GOT3 (cell line): Measurements from ENCODE around the gene PCDH9.
A peak's percentile ranks its signal among the peaks of the same experiment; 100 is the strongest.

ENCODE experiments used
- DNase-seq: peaks from one replicate; lab custom pipeline; 2025; ENCODE audit warnings: mixed read lengths; lab: John Stamatoyannopoulos, UW

PCDH9 gene

DNA sequence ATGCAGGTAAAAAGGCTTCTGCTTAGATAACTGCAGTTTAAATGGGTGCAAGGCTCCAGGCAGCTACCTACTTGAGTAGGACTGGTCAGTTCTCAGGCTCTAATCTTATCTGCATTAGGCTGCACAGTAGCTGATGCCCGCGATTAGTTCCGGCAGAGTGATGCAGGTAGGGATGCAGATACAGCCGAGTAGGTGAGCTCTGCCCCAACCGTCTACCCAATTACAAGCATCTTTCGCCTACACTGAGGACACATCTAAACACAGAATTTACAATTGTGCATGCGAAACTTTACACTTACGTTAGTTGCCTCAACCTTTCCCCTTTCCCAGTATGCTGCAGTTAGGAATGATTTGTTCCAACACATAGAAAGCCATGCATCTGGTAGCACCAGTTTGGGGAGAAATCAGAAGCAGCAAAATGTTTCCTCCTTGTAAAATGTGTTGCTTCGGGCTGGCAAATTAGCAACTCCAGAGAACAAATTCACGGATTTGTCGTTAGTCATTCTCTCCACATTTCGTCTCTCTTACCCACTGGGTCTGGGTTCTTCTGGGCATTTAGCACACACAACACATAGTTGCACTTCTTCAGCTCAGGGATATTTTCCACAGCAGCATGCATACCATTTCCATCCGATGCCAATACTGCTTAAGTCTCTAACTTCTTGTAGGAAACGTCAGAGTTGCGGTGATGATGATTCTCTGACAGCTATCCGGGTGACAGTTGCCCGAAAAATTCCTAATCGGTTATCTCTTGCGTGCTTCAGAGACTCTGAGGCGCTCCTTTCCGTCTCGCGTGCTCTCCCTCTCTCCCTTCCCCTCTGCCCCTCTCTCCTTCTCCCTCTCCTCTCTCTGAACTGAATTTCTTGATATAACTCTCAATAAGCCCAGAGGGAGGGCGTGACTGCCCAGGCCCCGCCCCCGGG is at the start of gene PCDH9:
PCDH9 (minus strand) TSS at position 856 of the 923 bp plus-strand sequence. CDS start 1,896 bp downstream, outside the sequence.
- DNase-seq, result no peak

GRCh38 chr13:67278235-67278634 is 48.1 kb upstream of the PCDH9 start:
- no peak for DNase-seq

DNA sequence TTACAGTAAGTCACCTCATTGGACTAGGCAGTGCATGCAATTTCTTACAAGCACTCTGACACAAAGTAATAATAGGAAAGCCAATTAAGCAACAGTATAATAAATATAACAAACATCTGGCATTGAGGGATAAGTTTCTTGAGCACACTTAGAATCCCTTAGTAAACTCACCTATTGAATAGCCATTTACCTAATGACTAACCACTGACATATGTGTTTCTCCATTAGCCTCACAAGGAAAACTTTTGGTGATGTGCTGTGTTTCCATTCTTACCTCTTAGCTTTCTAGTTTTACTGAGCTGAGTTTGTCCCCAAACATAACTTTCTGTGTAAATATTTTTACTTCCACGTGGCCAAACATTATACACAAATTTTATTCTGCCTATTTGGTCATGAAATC is 47.4 kb upstream of the PCDH9 start:
- DNase-seq, result no peak

- no peak for DNase-seq
These were observed 45.3 kb upstream of the PCDH9 start for GRCh38 chr13:67275351-67275960.

- no peak for DNase-seq
These were observed 42.9 kb upstream of the PCDH9 start for GRCh38 chr13:67273001-67273400.

- no peak for DNase-seq
These were observed 37.0 kb upstream of the PCDH9 start for GRCh38 chr13:67267136-67267535.

DNA sequence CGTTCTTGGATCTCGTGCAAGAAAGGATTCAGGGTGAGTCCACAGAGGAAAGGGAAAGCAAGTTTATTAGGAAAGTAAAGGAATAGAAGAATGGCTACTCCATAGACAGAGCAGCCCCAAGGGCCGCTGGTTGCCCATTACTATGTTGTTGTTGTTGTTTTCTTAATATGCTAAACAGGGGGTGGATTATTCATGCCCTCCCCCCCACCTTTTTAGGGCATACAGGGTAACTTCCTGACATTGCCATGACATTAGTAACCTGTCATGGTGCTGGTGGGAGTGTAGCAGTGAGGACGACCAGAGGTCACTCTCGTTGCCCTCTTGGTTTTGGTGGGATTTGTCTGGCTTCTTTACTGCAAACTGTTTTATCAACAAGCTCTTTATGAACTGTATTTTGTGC is 29.1 kb upstream of the PCDH9 start:
- no peak for DNase-seq

DNA sequence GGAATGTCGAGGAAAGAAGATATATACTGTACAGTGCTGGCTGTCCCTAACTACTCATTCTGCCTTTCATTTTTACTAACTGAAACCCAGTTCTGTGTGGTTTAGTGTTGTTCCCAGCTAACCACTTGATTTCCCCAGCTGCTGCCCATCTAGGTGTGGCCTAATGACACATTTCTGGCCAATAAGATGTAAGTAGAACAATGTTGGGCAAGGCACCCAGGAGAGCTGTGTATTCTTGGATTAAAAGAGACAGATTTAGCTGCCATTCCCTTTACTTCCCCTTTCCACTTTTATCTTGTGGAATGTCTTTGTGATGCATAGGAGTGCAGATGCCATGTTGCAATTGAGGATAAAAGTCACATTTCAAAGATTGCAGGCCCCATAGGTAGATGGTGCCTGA is 28.3 kb upstream of the PCDH9 start:
- DNase-seq, result no peak

- DNase-seq, result no peak
These were observed 8.7 kb upstream of the PCDH9 start for GRCh38 chr13:67238861-67239260.

DNA sequence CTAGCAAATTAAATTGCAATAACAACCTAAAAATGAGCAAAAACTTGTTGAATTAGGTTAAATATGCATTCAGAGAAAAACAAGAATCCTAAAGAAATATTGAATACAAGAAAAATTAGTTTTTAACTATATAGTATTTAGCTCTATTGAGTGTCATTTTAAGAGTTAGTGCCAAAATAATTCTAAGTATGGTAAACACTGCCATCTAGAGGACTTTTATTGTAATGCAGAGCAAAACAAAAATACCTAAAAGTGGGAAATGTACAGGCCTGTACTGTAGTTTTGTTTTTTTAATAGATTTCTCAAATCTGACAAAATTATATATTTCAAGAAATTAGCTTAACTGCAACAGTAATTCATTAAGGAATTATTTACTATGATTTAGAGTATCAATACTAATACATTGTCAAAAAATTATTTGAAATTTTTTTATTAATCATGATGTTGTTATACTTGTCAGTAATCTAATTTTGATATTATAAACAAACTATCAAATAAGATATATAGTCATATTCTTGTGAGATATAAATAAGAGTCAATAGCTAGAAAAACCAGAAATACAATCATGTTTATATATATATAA is 8.2 kb upstream of the PCDH9 start:
- no peak for DNase-seq

DNA sequence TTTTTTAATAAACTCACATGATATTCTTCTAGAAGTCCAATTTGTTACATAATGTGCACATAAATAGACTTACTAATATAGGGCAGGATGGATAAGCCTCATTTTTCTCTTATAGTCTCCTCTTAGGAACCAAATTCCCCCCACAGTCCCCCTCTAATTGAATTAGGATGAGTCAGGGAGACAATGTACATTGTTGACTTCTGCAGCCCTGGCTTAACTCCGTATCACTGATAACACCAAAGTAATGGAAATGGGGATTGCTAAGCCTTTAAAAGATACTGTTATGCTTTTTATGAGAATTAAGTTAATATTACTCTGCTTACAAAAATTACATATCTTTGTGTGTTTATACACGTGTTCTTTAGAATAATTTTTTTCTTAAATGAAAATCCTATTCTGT is 5.1 kb upstream of the PCDH9 start:
- no peak for DNase-seq

DNA sequence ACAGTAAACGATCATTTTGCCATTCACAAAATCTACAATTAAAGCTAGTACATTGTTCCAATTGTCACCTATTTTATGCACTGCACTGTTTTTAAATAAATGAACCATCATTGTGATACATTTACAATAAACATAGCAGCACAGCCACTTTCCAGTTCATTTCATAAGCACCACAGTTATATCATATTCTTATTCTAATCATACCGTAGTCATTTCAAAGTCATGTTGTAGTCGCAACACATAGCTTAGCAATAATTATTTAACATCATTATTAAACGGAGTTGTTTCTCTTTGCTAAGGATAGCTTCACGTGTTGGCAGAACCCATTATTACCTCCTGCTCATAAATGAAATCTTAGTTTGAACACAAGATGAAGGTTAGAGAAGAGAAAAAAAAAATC is 2.2 kb upstream of the PCDH9 start:
- DNase-seq, result no peak

DNA sequence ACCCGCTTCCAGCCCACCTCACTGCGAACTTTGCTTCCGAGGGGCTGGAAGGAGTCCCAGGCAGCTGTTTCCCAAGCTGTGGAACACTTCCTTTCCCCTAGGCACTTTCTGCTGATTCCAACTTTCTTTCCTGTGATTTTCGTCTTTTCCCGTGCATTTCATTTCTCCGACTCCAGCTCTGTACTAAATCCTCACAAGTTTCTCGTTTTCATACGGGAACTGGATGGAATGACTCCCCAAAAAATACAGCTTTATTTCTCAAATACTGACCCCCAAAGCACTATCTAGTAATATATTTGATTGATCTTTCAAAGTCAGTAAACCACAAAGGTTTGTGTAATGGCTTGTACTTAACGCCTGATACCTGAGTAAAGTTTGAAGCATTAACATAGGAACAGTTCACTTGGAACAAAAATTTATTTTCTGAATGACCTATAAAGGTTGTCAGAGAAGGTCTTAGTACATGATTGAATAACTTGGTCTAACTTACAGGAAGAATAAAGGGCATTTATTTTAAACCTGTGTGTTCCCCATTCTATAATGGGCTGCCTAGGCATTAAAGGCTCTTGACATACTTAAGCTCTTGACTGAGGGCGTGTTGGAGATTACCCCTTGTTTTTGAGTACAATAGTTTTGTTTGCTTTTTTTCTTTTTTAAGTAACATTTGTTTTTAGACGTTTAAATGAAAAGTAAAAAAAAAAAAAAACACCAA is 1.3 kb upstream of the PCDH9 start:
- DNase-seq, result no peak

GRCh38 chr13:67230404-67231288 is 510 bp upstream of the PCDH9 start:
- DNase-seq, result peak; percentile 77

DNA sequence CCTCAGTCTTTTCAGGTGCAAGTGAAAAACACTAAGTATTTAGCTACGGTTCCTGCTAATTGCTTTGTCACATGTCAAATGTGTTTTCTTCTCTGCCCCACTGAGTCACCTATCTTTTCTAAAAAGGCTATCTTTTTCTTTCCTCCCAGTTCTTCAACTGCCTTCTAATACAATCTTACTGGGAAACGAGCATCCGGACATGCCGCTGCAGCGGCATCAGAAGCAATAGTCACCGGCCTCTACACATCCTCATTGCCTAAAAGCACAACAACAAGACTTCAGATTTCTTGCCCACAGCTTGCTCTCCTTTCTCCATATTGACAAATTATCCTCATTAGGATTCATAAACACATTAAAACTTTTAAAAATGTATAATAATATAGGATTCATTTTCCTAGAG is 1.2 kb downstream of the PCDH9 start:
- no peak for DNase-seq

GRCh38 chr13:67228031-67228430 is 2.1 kb downstream of the PCDH9 start:
- no peak for DNase-seq

DNA sequence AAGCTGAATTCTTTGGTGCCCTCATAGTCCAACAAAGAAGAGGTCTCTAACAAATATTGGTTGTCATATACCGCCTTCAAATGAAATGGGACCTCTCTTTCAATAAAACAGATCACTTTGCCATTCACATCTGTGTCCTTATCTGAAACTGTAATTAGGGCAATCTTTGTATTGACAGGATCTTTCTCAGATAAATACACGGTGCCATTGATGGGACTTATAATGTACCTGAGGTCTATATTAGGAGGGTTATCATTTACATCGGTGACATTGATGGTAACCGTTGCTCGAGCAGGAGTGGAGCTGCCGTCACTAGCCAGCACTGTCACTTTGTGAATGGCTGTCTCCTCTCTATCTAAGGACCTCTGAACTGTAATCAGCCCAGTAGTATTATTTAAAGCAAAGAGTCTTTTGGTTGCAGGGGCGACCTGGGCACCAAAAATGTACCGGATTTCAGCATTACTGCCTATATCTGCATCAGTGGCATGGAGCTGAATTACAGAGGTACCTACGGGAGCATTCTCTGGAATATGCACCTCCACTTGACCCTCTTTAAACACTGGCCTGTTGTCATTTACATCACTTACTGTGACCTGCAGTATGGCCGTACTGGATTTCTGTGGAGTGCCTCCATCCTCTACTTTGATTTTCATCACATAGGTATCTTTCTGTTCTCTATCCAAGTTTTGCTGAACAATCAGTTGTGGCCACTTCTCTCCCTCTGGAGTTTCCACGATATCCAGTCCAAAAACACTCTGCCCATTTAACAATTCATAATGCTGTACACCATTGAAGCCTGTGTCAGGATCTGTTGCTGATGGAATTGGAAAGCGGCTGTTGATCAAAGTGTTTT is 2.8 kb downstream of the PCDH9 start:
- DNase-seq, result no peak

DNA sequence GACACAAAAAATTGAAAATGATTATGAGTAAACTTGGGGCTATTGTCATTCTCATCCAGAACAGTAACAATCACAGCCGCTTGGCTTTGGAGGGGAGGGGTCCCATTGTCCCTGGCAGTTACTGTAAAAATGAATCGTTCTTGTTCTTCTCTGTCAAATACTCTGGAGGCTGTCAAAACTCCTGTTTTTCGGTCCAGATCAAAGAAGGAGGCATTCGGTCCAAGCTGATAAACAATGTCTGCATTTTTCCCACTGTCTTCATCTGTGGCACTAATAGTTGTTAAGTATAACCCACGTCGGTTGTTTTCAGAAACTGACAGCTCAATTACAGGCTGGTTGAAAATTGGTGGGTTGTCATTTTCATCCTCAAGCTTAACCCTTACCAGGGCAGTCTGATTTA is 3.4 kb downstream of the PCDH9 start:
- DNase-seq, result no peak

GRCh38 chr13:67225252-67226159 is 4.6 kb downstream of the PCDH9 start:
- DNase-seq, result no peak
